DND-41 (cell line): Measurements from ENCODE around the gene KPNA1.

Experiments used
- EZH2 ChIP-seq: IDR thresholded peaks from 3 replicates; pipeline ENCODE4 v1.6.1; 2012; ENCODE audit warnings: borderline replicate concordance, low read depth, mild to moderate bottlenecking, moderate library complexity, low read length, inconsistent platforms; ENCODE audit not compliant: severe bottlenecking
- TF ChIP-seq, protein P1 (sequence below): IDR thresholded peaks from 2 replicates; pipeline ENCODE4 v1.5.1; 2012; ENCODE audit warnings: borderline replicate concordance, low read length, moderate library complexity, mild to moderate bottlenecking; ENCODE audit not compliant: poor library complexity, severe bottlenecking; ENCODE audit errors: extremely low read depth

DNA sequence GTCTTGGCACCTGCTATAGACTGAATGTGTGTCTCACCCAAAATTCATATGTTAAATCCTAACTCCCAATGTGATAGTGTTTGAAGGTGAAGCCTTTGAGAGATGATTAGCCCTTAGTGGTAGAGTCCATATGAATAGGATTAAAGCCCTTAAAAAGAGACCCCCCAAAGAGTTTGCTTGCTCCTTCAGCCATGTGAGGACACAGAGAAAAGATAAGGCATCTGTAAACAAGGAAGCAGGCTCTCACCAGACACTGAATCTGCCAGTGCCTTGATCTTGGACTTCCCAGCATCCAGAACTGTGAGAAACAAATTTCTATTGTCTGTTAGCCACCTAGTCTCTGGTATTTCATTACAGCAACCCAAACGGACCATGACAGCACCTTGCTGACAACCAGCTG is 16.6 kb downstream of the KPNA1 start:
- TF ChIP-seq, protein P1, sequence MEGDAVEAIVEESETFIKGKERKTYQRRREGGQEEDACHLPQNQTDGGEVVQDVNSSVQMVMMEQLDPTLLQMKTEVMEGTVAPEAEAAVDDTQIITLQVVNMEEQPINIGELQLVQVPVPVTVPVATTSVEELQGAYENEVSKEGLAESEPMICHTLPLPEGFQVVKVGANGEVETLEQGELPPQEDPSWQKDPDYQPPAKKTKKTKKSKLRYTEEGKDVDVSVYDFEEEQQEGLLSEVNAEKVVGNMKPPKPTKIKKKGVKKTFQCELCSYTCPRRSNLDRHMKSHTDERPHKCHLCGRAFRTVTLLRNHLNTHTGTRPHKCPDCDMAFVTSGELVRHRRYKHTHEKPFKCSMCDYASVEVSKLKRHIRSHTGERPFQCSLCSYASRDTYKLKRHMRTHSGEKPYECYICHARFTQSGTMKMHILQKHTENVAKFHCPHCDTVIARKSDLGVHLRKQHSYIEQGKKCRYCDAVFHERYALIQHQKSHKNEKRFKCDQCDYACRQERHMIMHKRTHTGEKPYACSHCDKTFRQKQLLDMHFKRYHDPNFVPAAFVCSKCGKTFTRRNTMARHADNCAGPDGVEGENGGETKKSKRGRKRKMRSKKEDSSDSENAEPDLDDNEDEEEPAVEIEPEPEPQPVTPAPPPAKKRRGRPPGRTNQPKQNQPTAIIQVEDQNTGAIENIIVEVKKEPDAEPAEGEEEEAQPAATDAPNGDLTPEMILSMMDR = no peak
- no peak for TF ChIP-seq EZH2
